Neuron (in vitro differentiated cells): ENCODE measurements around the gene GNB1L.

ENCODE experiments used
- H2AFZ ChIP-seq: one replicate; pipeline ENCODE4 v1.6.1; 2013; ENCODE audit warnings: low read depth, mild to moderate bottlenecking, inconsistent platforms, low read length, moderate library complexity
- H3K27me3 ChIP-seq: one replicate; pipeline ENCODE4 v1.6.1; 2013; ENCODE audit warnings: low read length; ENCODE audit not compliant: insufficient read depth
- H3K36me3 ChIP-seq: one replicate; pipeline ENCODE4 v1.6.1; 2013; ENCODE audit warnings: low read length; ENCODE audit not compliant: insufficient read depth
- H3K4me1 ChIP-seq: one replicate; pipeline ENCODE4 v1.6.1; 2013; ENCODE audit warnings: low read length; ENCODE audit not compliant: insufficient read depth
- H3K4me3 ChIP-seq: 2 replicates; pipeline ENCODE4 v1.5.1; 2013; ENCODE audit warnings: mild to moderate bottlenecking, low read length, moderate library complexity
- H3K9me3 ChIP-seq: one replicate; pipeline ENCODE4 v1.6.1; 2013; ENCODE audit warnings: low read length

Gene GNB1L

DNA sequence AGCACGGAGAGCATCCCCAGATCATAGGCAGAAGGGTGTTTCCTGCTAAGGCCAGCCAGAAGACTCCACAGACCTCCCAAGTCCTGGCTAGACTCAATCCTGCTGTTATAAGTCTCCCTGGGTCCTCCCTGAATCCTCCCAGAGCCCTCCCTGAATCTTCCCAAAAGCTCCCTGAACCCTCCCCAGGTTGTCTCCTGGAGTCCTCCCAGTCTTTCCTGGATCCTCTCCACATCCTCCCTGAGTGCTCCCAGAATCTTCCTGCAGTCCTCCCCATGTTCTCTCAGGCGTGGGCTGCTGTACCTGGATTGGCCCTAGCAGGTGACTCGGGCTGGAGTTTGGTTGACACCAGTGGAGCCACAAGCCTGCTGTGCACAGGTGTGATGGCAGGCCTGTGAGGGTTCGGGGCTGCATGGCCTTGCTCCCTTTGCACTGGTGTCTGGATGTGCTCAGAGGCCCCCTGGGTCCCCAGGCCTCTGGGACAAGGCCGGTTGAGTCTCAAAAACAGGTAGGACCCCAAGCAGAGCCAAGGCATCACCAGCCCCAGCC, 119.8 kb downstream of the GNB1L start:
- no peak overlapping the region for H3K4me3 ChIP-seq
- H2AFZ ChIP-seq: no peak overlapping the region
- peaks cover 9% of the 10 kb centered on the region for H3K4me1 ChIP-seq
- no peaks in the 10 kb centered on the region for H3K9me3 ChIP-seq
- peaks cover 51% of the 10 kb centered on the region for H3K27me3 ChIP-seq
- no peaks in the 10 kb centered on the region for H3K36me3 ChIP-seq

DNA sequence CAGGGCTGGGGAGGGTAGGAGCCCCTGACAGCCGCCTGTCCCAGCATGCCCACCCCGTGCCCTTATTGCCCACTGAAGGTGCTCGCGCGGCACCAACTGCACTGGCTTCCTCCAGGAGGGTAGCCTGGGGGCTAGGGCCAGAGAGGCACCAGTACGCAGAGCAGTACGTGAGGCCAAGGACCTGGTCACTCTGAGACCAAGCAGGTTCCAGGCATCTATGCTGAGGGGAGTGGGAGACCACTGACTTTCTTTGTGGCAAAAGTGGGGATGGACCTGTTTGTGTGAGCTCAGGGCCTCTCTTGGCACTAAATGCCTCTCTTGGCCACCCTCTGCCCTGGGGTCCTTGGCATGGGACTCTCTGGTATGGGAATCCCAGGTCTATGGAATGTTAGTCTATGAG, 120.5 kb downstream of the GNB1L start:
- H3K36me3 ChIP-seq: no peaks in the 10 kb centered on the region
- peaks cover 52% of the 10 kb centered on the region for H3K27me3 ChIP-seq
- H3K9me3 ChIP-seq: no peaks in the 10 kb centered on the region
- no peak overlapping the region for H3K4me3 ChIP-seq
- no peak overlapping the region for H2AFZ ChIP-seq
- peaks cover 9% of the 10 kb centered on the region for H3K4me1 ChIP-seq

DNA sequence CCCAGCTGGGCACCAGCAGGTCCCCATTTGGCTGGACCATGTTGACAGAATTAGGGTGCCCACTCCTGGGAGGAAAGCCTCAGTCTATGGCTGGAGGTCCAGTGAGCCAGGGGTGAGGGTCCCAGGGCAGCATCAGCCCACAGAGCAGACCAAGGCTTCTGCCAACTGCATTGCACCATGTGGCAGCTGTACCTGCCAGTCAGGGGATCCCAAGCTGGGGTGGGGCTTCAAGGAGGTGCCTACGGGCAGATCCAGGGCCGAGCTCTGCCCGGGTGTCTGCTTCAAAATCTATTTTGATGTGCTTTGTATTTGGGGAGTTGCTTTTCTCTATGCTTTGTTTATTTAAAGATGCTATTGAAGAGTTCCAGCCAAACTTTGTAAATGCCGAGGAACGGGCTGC, 120.9 kb downstream of the GNB1L start:
- Histone ChIP-seq H3K27me3 (peaks cover 56% of the 10 kb centered on the region), H2AFZ (no peak overlapping the region)

More for the DNA sequence above, 120.9 kb downstream of the GNB1L start:
- H3K36me3 ChIP-seq: no peaks in the 10 kb centered on the region
- H3K4me3 ChIP-seq: no peak overlapping the region
- H3K4me1 ChIP-seq: peaks cover 9% of the 10 kb centered on the region
- H3K9me3 ChIP-seq: no peaks in the 10 kb centered on the region
